GM12878 (cell line): ENCODE results near the gene VIL1. TPM values are rescaled to one million over a fixed set of nuclear protein-coding genes. Genes with fewer than 3 reads are reported as not detected.

Source experiments
- ATAC-seq: fragments of 200-7000 bp; cut with Tn5 transposase; 3 replicates; pipeline ENCODE4 v1.9.1; 2020; ENCODE audit warnings: mild to moderate bottlenecking, moderate library complexity
- BruUV-seq: library from RNA; stranded (reverse); fragments of 400-500 nt; replicated peaks from 2 replicates; lab custom pipeline; 2021; lab: Mats Ljungman, UMichigan
- CTCF ChIA-PET: fragments of 300-600 bp; sonication (Branson Sonifier 250); formaldehyde crosslinking; extraction: SDS; loops from one replicate; lab custom pipeline; 2021; ENCODE audit warnings: inconsistent platforms; lab: Yijun Ruan, JAX
- POLR2A ChIA-PET: fragments of 350-600 bp; formaldehyde crosslinking; extraction: SDS; loops from one replicate; lab custom pipeline; 2021; ENCODE audit warnings: inconsistent platforms; lab: Charles Lee
- RAD21 ChIA-PET: fragments of 300-600 bp; sonication (Branson Sonifier 250); formaldehyde crosslinking; loops from one replicate; lab custom pipeline; 2023; ENCODE audit warnings: antibody characterized with exemption; ENCODE audit not compliant: unreplicated experiment; lab: Charles Lee
- SMC1A ChIA-PET: fragments of 300-600 bp; sonication (Branson Sonifier 250); formaldehyde crosslinking; loops from one replicate; lab custom pipeline; 2023; ENCODE audit not compliant: unreplicated experiment, uncharacterized antibody; lab: Charles Lee
- DNase-seq: peaks from one replicate; pipeline ENCODE4 v3.0.0-alpha.2; 2011; ENCODE audit warnings: low read depth, low spot score
- FAIRE-seq: peaks from 3 replicates; lab custom pipeline; 2011; peaks lifted over from hg19 to GRCh38; lab: Jason Lieb, UNC
- H2AFZ ChIP-seq: 2 replicates; pipeline ENCODE4 v1.6.0; 2011; ENCODE audit warnings: low read depth, low read length, control low read depth; ENCODE audit not compliant: control insufficient read depth
- H3K27ac ChIP-seq: 2 replicates; pipeline ENCODE4 v1.5.1; 2011; ENCODE audit warnings: control low read depth; ENCODE audit not compliant: control insufficient read depth, insufficient read depth
- H3K27me3 ChIP-seq, 2 experiments: replicated peaks in 1 of 2; 2 replicates each; pipeline versions ENCODE4 v1.6.0 to v1.6.1; 2011; ENCODE audit warnings: low read length in 1 of 2; ENCODE audit not compliant: control insufficient read depth in 2 of 2, insufficient read depth in 2 of 2
- H3K36me3 ChIP-seq, 2 experiments: 2 replicates each; pipeline ENCODE4 v1.5.1; 2011; ENCODE audit warnings: low read length in 1 of 2; ENCODE audit not compliant: control insufficient read depth in 2 of 2, insufficient read depth in 2 of 2
- H3K4me1 ChIP-seq: 2 replicates; pipeline ENCODE4 v1.6.1; 2011; ENCODE audit warnings: mild to moderate bottlenecking, low read length, moderate library complexity, mixed read lengths; ENCODE audit not compliant: control insufficient read depth, insufficient read depth
- H3K4me2 ChIP-seq: 2 replicates; pipeline ENCODE4 v1.6.0; 2011; ENCODE audit warnings: control low read depth; ENCODE audit not compliant: control insufficient read depth, insufficient read depth
- H3K4me3 ChIP-seq: fragments of 200-600 bp; sonication (generic); 2 replicates; pipeline ENCODE4 v1.5.1; 2016
- H3K79me2 ChIP-seq: 2 replicates; pipeline ENCODE4 v1.6.0; 2011; ENCODE audit warnings: low read length; ENCODE audit not compliant: control insufficient read depth, insufficient read depth
- H3K9ac ChIP-seq: 2 replicates; pipeline ENCODE4 v1.8.0; 2011; ENCODE audit warnings: low read length, control low read depth, mixed read lengths; ENCODE audit not compliant: control insufficient read depth, insufficient read depth
- H3K9me3 ChIP-seq: replicated peaks from 3 replicates; pipeline ENCODE4 v1.5.1; 2011; ENCODE audit warnings: mild to moderate bottlenecking, low read length; ENCODE audit not compliant: control insufficient read depth, insufficient read depth
- H4K20me1 ChIP-seq: 2 replicates; pipeline ENCODE4 v1.6.0; 2011; ENCODE audit not compliant: control insufficient read depth, insufficient read depth
- ATF3 ChIP-seq: IDR thresholded peaks from 2 replicates; pipeline ENCODE4 v1.6.1; 2011; ENCODE audit warnings: low read depth, mild to moderate bottlenecking, low read length, moderate library complexity, borderline replicate concordance; ENCODE audit errors: extremely low read depth
- IRF5 ChIP-seq: fragments of 450-650 bp; IDR thresholded peaks from 2 replicates; pipeline ENCODE4 v1.6.1; 2017; ENCODE audit warnings: borderline replicate concordance
- MEF2B ChIP-seq: fragments of 450-650 bp; IDR thresholded peaks from 2 replicates; pipeline ENCODE4 v1.6.1; 2018; ENCODE audit warnings: mild to moderate bottlenecking, moderate library complexity; ENCODE audit not compliant: partially characterized antibody, poor library complexity, severe bottlenecking
- RCOR1 ChIP-seq: conservative IDR thresholded peaks from 2 replicates; pipeline ENCODE4 v1.6.1; 2012; ENCODE audit warnings: low read depth, low read length, improper control_type of control experiment
- SKIL ChIP-seq: fragments of 450-650 bp; IDR thresholded peaks from 2 replicates; pipeline ENCODE4 v1.6.1; 2017; ENCODE audit warnings: mild to moderate bottlenecking, low read depth, inconsistent platforms; ENCODE audit not compliant: poor library complexity, severe bottlenecking
- SUPT20H ChIP-seq: IDR thresholded peaks from 2 replicates; pipeline ENCODE4 v1.6.1; 2011; ENCODE audit warnings: low read depth, mild to moderate bottlenecking, low read length, moderate library complexity, borderline replicate concordance; ENCODE audit not compliant: control insufficient read depth
- ZSCAN29 ChIP-seq: fragments of 450-650 bp; IDR thresholded peaks from 2 replicates; pipeline ENCODE4 v1.6.1; 2017; ENCODE audit warnings: mild to moderate bottlenecking, moderate library complexity
- WGBS: methylation state at CpG from one replicate; pipeline ENCODE4 v1.1.6; 2016; ENCODE audit warnings: low lambda C conversion rate; ENCODE audit not compliant: insufficient replicate concordance, insufficient coverage; ENCODE audit errors: missing lambda C conversion rate; 5-methylcytosine and 5-hydroxymethylcytosine counted together
- in situ Hi-C: fragments of 300-500 bp; cut with MboI; formaldehyde crosslinking; loops from 9 replicates; pipeline ENCODE4 v1.14.3; 2018; ENCODE audit warnings: mixed read lengths
- intact Hi-C: fragments of 100-400 bp; cut with micrococcal nuclease; formaldehyde crosslinking; loops from one replicate; pipeline ENCODE4 v1.14.2; 2022; ENCODE audit not compliant: unreplicated experiment
- polyA plus RNA-seq, 11 experiments: library from polyadenylated mRNA; depleted of rRNA in 4 of 11; unstranded in 6 of 11; stranded (reverse) in 5 of 11; fragments of >200 nt; fragmentation: Nextera tagmentation in 4 of 11; fragmentation: Illumina TruSeq in 1 of 11; extraction: Ambion mirVana in 4 of 11; extraction: Trizol in 1 of 11; gene quantifications; 1 replicate in 1 of 11; 2 replicates in 10 of 11; pipeline versions ENCODE4 v1.2.1 to v1.2.3, GENCODE V29; 2011 to 2016; ENCODE audit warnings: inconsistent platforms in 2 of 11, missing spikeins in 2 of 11, low read depth in 1 of 11
- total RNA-seq, 4 experiments: library from RNA; depleted of rRNA in 3 of 4; stranded (reverse); fragments of >200 nt in 3 of 4; fragmentation: Illumina TruSeq in 1 of 4; extraction: Trizol in 1 of 4; gene quantifications; 2 replicates each; pipeline versions ENCODE4 v1.2.1 to v1.2.3, GENCODE V29; 2013 to 2021

The VIL1 gene
- total and polyA plus RNA-seq, 10 of the 15 experiments (the other 5 are each of a cell fraction or from before 2014, with no cell fraction given), result 0.03 to 1.9 (median 0.33) TPM

GRCh38 chr2:218404351-218405085 lies 14.4 kb upstream of the VIL1 start:
- H3K9ac ChIP-seq, result no peak overlapping the region
- FAIRE-seq (no peak), ATAC-seq (no peak), DNase-seq (no peak)
- no peaks in the 10 kb centered on the region for H3K27me3 ChIP-seq
- peaks cover 24% of the 10 kb centered on the region for H3K79me2 ChIP-seq
- peaks cover 4% of the 10 kb centered on the region; the same call in 1 of the 2 replicates for H4K20me1 ChIP-seq
- BruUV-seq, result no TSS peak
- ChIA-PET CTCF (interaction anchor here (0.7 to 1.4 kb wide), 7 partner anchors 8 to 283 kb away, joined by 3 to 4 read pairs (median 3); no protein-coding TSS in a partner anchor), SMC1A (interaction anchor here (0.5 to 1.1 kb wide), 3 partner anchors 19 to 103 kb away, joined by 3 to 4 read pairs (median 4); no protein-coding TSS in a partner anchor), RAD21 (interaction anchor here (0.7 to 1.0 kb wide), 2 partner anchors 131 kb away, joined by 3 to 4 read pairs; no protein-coding TSS in a partner anchor), POLR2A (interaction anchor here (2.5 kb wide), 1 partner anchor 8 kb away, joined by 8 read pairs; no protein-coding TSS in a partner anchor)
- H2AFZ ChIP-seq, result no peak overlapping the region
- no peak overlapping the region for H3K27ac ChIP-seq
- intact Hi-C loops, result no loop called here
- WGBS, result 73% methylated on average over 15 of the region's 16 CpGs
- in situ Hi-C loops, result loop anchor here (5.0 to 10.0 kb wide), 2 partner anchors 243 to 440 kb away; no protein-coding TSS in a partner anchor
- H3K4me1 ChIP-seq, result peaks cover 32% of the 10 kb centered on the region
- H3K4me2 ChIP-seq, result no peak overlapping the region
- H3K36me3 ChIP-seq, result peaks cover 7 to 10% of the 10 kb centered on the region in 2 experiments; a peak in 3 of 4 replicates
- TF ChIP-seq SKIL (no peak), ATF3 (no peak), ZSCAN29 (no peak), MEF2B (peak; percentile 38), RCOR1 (no peak), IRF5 (no peak), SUPT20H (no peak)
- TF ChIP-seq, all 136 proteins: peak for 1
- Histone ChIP-seq H3K9me3 (no peaks in the 10 kb centered on the region), H3K4me3 (no peak overlapping the region)
